H1 (cell line): ENCODE measurements around the gene NBAS. TPM values are rescaled to one million over a fixed set of nuclear protein-coding genes. Genes with fewer than 3 reads are reported as not detected.

ENCODE experiments used
- EGR1 ChIP-seq: IDR thresholded peaks from 2 replicates; pipeline ENCODE4 v1.6.1; 2011; ENCODE audit warnings: low read depth, low read length, borderline replicate concordance
- polyA plus RNA-seq, 7 experiments: library from polyadenylated mRNA; depleted of rRNA in 3 of 7; stranded (reverse) in 5 of 7; unstranded in 2 of 7; fragments of >200 nt in 5 of 7; fragments of 200-250 nt in 2 of 7; gene quantifications; 1 replicate in 5 of 7; 2 replicates in 1 of 7; 4 replicates in 1 of 7; pipeline versions ENCODE4 v1.2.1 to v1.2.3, GENCODE V29; 2011 to 2013; ENCODE audit warnings: missing spikeins in 2 of 7, mixed read lengths in 2 of 7
- total RNA-seq: library from RNA; stranded (reverse); fragmentation: NEBNext Ultra II Directional; extraction: Animal tissue kit (Norgen Biotek cat#: 25700); gene quantifications from 2 replicates; pipeline ENCODE4 v1.2.1, GENCODE V29; 2021

The NBAS gene
- total and polyA plus RNA-seq, 2 of the 8 experiments (the other 6 are each of a cell fraction or from before 2014, with no cell fraction given): 19.6 to 34.8 TPM

DNA sequence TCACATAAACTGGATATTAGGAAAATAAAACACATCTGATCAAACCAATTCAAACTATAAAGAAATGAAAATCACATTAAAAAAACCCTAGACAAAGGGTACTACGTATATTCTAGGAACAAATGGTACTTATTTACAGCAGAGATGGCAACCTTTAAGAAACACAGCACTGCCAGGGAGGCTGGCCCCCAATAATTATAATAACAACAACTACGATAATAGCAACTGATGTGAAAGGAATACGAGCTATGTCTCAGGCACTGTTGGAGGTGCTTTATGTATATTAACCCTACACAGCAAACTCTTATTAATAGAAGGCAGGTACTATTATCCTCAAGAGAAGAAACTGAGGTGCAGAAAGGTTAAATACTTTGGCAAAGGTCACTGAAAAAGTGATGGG, 193.9 kb downstream of the NBAS start (continued):
- TF ChIP-seq EGR1: no peak
- TF ChIP-seq, all 59 proteins: peak for 0
